DOHH2 (cell line): ENCODE measurements around the gene CRX.
"Not testable (repeated sequence)": the region's sequence is repeated elsewhere in the genome, so short reads cannot be mapped to it uniquely, and the experiment has no call there.

Experiments used
- H3F3A ChIP-seq: fragments of 200-600 bp; sonication (generic), shearing (Covaris generic); 2 replicates; pipeline ENCODE4 v1.6.0; 2016; ENCODE audit warnings: antibody characterized with exemption, mild to moderate bottlenecking; ENCODE audit not compliant: control insufficient read depth, insufficient read depth
- H3K27ac ChIP-seq: fragments of 200-600 bp; sonication (generic); 2 replicates; pipeline ENCODE4 v1.5.1; 2014; ENCODE audit warnings: low read depth, mild to moderate bottlenecking, low read length, moderate library complexity
- H3K27me3 ChIP-seq: fragments of 200-600 bp; sonication (generic); 2 replicates; pipeline ENCODE4 v1.6.1; 2014; ENCODE audit warnings: mild to moderate bottlenecking, low read length, mixed read lengths; ENCODE audit not compliant: control insufficient read depth
- H3K36me3 ChIP-seq: fragments of 200-600 bp; sonication (generic); 2 replicates; pipeline ENCODE4 v1.6.1; 2014; ENCODE audit warnings: mild to moderate bottlenecking, low read length, moderate library complexity, mixed read lengths; ENCODE audit not compliant: control insufficient read depth
- H3K4me1 ChIP-seq: fragments of 200-600 bp; sonication (generic); 2 replicates; pipeline ENCODE4 v1.6.1; 2014; ENCODE audit warnings: mild to moderate bottlenecking, low read length, mixed read lengths; ENCODE audit not compliant: control insufficient read depth
- H3K4me2 ChIP-seq: fragments of 200-600 bp; sonication (generic); 2 replicates; pipeline ENCODE4 v1.6.0; 2014; ENCODE audit warnings: mild to moderate bottlenecking, low read length, moderate library complexity
- H3K4me3 ChIP-seq: fragments of 200-600 bp; sonication (generic); 2 replicates; pipeline ENCODE4 v1.5.1; 2014; ENCODE audit warnings: mild to moderate bottlenecking, low read length, mixed read lengths
- H3K79me2 ChIP-seq: fragments of 200-600 bp; sonication (generic); 2 replicates; pipeline ENCODE4 v1.6.1; 2014; ENCODE audit warnings: mild to moderate bottlenecking, low read length, mixed read lengths; ENCODE audit not compliant: control insufficient read depth
- H3K9me2 ChIP-seq: fragments of 200-600 bp; sonication (generic); replicated peaks from 2 replicates; pipeline ENCODE4 v1.6.1; 2014; ENCODE audit warnings: mild to moderate bottlenecking, low read length, mixed read lengths; ENCODE audit not compliant: control insufficient read depth
- H3K9me3 ChIP-seq: fragments of 200-600 bp; sonication (generic); 2 replicates; pipeline ENCODE4 v1.6.1; 2014; ENCODE audit warnings: antibody characterized with exemption, low read length, mixed read lengths; ENCODE audit not compliant: control insufficient read depth, insufficient read depth
- H4K20me1 ChIP-seq: fragments of 200-600 bp; sonication (generic); 2 replicates; pipeline ENCODE4 v1.6.0; 2014; ENCODE audit warnings: low read depth, mild to moderate bottlenecking, antibody characterized with exemption, low read length, moderate library complexity; ENCODE audit not compliant: control insufficient read depth, insufficient read depth
- EZH2phosphoT487 ChIP-seq: fragments of 200-600 bp; sonication (generic); IDR thresholded peaks from 2 replicates; pipeline ENCODE4 v1.6.1; 2017; ENCODE audit warnings: borderline replicate concordance, mild to moderate bottlenecking, antibody characterized with exemption, low read length, moderate library complexity, mixed read lengths
- TF ChIP-seq, protein P1 (sequence below): fragments of 200-600 bp; sonication (generic); IDR thresholded peaks from one replicate; pipeline ENCODE4 v1.5.1; 2014; ENCODE audit warnings: antibody characterized with exemption, mild to moderate bottlenecking, low read depth, low read length; ENCODE audit not compliant: poor library complexity, severe bottlenecking

The CRX gene

DNA sequence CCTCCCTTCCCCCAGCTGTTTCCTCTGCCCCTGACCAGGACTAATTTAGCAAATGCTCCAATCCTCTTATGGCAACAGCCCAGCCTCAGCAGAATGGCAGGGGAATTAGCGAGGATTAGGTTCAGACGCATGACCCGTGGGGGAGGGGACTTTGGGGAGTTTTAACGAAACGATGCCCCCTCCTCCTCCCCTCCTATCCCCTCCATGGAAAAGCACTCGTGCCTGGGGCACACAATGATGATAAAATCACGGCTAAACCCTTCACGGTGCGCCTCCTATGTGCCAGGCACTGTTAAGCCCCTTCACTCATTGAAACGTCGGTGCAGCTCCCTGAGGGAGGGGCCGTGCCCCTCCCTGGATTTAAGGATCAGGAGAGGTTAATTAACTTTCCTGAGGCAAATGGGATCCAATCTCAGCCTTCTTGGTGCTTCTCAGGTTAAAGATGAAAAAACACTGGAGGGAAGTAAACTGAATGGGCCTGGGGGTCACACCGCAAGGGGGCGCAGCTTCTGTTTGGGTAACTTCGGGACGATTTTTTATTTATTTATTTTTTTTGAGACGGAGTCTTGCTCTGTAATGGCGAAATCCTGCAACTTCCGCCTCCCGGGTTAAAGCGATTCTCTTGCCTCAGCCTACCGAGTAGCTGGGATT is 27.2 kb downstream of the CRX start:
- Histone ChIP-seq H3K79me2 (no peaks in the 10 kb centered on the region), H3K9me3 (no peaks in the 10 kb centered on the region), H3K27ac (no peak overlapping the region), H3K4me2 (no peak overlapping the region), H3K9me2 (no peaks in the 10 kb centered on the region), H3F3A (no peaks in the 10 kb centered on the region), H4K20me1 (no peaks in the 10 kb centered on the region), H3K4me3 (no peak overlapping the region), H3K36me3 (no peaks in the 10 kb centered on the region), H3K4me1 (no peaks in the 10 kb centered on the region), H3K27me3 (no peaks in the 10 kb centered on the region)
- TF ChIP-seq, protein P1, sequence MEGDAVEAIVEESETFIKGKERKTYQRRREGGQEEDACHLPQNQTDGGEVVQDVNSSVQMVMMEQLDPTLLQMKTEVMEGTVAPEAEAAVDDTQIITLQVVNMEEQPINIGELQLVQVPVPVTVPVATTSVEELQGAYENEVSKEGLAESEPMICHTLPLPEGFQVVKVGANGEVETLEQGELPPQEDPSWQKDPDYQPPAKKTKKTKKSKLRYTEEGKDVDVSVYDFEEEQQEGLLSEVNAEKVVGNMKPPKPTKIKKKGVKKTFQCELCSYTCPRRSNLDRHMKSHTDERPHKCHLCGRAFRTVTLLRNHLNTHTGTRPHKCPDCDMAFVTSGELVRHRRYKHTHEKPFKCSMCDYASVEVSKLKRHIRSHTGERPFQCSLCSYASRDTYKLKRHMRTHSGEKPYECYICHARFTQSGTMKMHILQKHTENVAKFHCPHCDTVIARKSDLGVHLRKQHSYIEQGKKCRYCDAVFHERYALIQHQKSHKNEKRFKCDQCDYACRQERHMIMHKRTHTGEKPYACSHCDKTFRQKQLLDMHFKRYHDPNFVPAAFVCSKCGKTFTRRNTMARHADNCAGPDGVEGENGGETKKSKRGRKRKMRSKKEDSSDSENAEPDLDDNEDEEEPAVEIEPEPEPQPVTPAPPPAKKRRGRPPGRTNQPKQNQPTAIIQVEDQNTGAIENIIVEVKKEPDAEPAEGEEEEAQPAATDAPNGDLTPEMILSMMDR, result peak; percentile 63
- no peak for TF ChIP-seq EZH2phosphoT487

DNA sequence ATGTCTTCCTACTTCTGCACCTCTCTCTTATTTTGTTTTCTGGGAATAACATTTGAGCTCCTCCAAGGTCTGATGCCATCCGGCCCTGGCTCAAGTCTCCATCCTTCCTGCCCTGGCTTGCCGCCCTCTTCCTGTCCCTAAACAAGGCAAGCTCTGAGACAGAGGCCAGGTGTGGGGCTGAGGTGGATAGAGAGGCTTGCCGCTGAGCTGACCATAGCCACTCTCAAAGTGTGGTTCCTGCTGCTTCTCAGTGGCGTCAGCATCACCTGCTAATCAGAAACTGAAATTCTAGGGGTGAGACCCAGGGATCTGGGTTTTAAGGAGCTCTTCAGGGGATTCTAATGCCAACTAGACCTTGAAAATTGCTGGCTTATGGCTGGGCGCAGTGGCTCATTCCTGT is 31.3 kb downstream of the CRX start:
- no peaks in the 10 kb centered on the region for H3K27me3 ChIP-seq
- no peaks in the 10 kb centered on the region for H3K9me3 ChIP-seq
- TF ChIP-seq, protein P1, result no peak
- TF ChIP-seq EZH2phosphoT487, result no peak
- H4K20me1 ChIP-seq, result no peaks in the 10 kb centered on the region
- no peak overlapping the region for H3K4me3 ChIP-seq
- no peaks in the 10 kb centered on the region for H3K4me1 ChIP-seq
- no peak overlapping the region for H3K27ac ChIP-seq
- no peak overlapping the region for H3K4me2 ChIP-seq
- H3K9me2 ChIP-seq, result no peaks in the 10 kb centered on the region
- H3F3A ChIP-seq, result no peaks in the 10 kb centered on the region
- H3K79me2 ChIP-seq, result no peaks in the 10 kb centered on the region
- H3K36me3 ChIP-seq, result no peaks in the 10 kb centered on the region

DNA sequence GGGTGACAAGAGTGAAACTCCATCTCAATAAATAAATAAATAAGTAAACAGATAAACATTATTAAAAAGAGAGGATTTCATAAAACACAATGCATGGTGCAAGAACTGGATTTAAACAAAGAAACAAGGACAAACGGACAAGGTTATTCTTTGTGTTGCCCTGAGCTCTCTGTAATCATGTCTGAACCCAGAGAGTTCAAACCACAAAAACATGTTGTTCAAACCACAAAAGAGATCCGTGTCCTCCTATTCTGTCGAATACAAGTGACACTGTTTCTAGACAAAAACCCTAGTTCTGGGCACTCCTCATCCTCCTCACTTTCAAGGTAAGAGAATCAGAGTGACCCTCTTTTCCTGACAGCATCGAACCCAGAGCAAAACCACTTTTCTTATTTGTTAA is 32.7 kb downstream of the CRX start:
- no peaks in the 10 kb centered on the region for H3K79me2 ChIP-seq

DNA sequence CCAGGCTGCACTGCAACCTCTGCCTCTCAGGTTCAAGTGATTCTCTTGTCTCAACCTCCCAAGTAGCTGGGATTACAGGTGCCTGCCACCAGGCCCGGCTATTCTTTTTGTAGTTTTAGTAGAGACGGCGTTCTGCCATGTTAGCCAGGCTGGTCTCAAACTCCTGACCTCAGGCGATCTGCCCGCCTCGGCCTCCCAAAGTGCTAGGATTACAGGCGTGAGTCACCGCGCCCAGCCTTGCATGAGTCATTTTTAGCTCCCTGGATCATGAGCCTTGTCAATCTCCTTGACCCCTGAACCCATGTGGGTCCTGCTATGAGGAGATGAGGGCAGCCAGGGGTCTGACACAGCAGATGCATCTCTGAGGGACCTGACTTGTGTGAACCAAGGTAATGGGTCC is 36.5 kb downstream of the CRX start:
- not testable (repeated sequence) for H3K4me3 ChIP-seq, H3K36me3 ChIP-seq, H3K4me1 ChIP-seq, H3K79me2 ChIP-seq, H3K27me3 ChIP-seq, H3K4me2 ChIP-seq, H3K9me2 ChIP-seq, H3K27ac ChIP-seq, H4K20me1 ChIP-seq, H3K9me3 ChIP-seq, H3F3A ChIP-seq

More for the DNA sequence above, 32.7 kb downstream of the CRX start:
- H3K9me3 ChIP-seq, result no peaks in the 10 kb centered on the region
- H3K27me3 ChIP-seq, result no peaks in the 10 kb centered on the region
- H3K9me2 ChIP-seq, result no peaks in the 10 kb centered on the region
- H3K4me1 ChIP-seq, result no peaks in the 10 kb centered on the region
- H3K36me3 ChIP-seq, result no peaks in the 10 kb centered on the region
- H3F3A ChIP-seq, result no peaks in the 10 kb centered on the region
- no peaks in the 10 kb centered on the region for H4K20me1 ChIP-seq
- TF ChIP-seq, protein P1, result no peak
- no peak for TF ChIP-seq EZH2phosphoT487
- H3K27ac ChIP-seq, result no peak overlapping the region
- no peak overlapping the region for H3K4me2 ChIP-seq
- H3K4me3 ChIP-seq, result no peak overlapping the region

DNA sequence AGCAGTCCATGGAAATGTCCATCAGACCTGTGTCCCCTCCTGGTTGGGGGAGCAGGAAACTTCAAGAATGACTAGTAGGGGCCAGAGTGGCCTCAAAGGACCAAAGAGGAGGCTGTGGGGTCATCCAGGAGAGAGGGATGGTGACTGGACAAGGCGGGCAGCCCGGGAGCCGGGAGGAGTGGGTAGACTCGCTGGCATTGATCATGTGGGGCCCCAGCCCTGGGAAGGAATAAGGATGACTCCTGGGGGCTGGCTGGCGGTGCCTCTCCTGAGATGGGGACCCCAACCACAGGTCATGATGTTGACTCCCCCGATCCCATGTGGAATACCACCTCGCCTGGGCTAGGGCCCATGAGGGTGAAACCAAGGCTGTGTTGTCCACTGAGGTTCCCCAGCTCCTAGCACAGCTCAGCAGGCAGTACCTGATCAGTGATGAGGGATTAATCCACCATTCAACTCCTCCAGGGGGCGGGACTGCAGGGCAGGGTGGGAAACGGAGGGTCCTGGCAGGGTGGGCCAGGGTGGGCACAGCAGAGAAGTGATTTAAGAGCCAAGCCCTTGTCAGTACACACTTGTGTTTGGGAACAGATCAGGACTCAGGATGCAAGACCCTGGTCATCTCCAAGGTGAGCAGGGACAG is 37.0 kb downstream of the CRX start, which contains the start of gene TPRX2:
Gene TPRX2 (plus strand): TSS at position 590 of the 640 bp plus-strand sequence. CDS start 12 bp downstream, at position 602.
- H3K36me3 ChIP-seq, H3F3A ChIP-seq, H3K9me3 ChIP-seq, H3K27ac ChIP-seq, H3K4me3 ChIP-seq, H3K27me3 ChIP-seq, H3K79me2 ChIP-seq, H3K4me1 ChIP-seq, H3K4me2 ChIP-seq, H3K9me2 ChIP-seq, H4K20me1 ChIP-seq: not testable (repeated sequence)

DNA sequence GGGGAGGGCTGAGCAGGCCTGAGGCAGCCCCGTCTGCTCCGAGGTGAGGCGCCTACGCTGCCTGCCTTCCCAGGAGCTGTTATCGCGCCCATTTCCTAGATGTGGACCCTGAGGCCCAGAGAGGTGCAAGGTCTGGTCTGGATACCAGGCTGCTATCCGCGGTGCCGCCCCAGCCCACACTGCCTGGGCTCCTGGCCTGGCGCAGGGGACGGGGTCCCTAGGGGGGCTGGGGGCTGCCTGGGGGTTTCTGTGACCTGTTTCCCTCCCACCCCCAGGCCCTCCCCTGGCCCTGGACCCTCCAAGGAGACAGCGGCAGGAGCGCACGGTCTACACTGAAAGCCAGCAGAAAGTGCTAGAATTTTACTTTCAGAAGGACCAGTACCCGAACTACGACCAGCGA is 38.1 kb downstream of the CRX start:
- not testable (repeated sequence) for H3K9me2 ChIP-seq, H3K4me3 ChIP-seq, H3K79me2 ChIP-seq, H3K9me3 ChIP-seq, H3K27ac ChIP-seq, H3K27me3 ChIP-seq, H3K4me2 ChIP-seq, H3K4me1 ChIP-seq, H4K20me1 ChIP-seq, H3K36me3 ChIP-seq, H3F3A ChIP-seq
